GM06990 (cell line): Measurements from ENCODE around the gene NPHS1.

ENCODE experiments used
- DNase-seq: peaks from one replicate; pipeline ENCODE4 v3.0.0-alpha.2; 2011; ENCODE audit not compliant: insufficient read length; ENCODE audit errors: extremely low read depth
- H3K27me3 ChIP-seq: replicated peaks from 2 replicates; pipeline ENCODE4 v1.6.0; 2011; ENCODE audit warnings: low read length; ENCODE audit not compliant: control insufficient read depth, insufficient read depth
- H3K36me3 ChIP-seq: 2 replicates; pipeline ENCODE4 v1.5.1; 2011; ENCODE audit warnings: low read length; ENCODE audit not compliant: control insufficient read depth, insufficient read depth
- H3K4me3 ChIP-seq: replicated peaks from 2 replicates; pipeline ENCODE4 v1.5.1; 2011; ENCODE audit warnings: low read depth, mild to moderate bottlenecking, control low read depth, low read length
- TF ChIP-seq, protein P1 (sequence below): IDR thresholded peaks from 2 replicates; pipeline ENCODE4 v1.5.1; 2011; ENCODE audit warnings: low read length, control low read depth, mild to moderate bottlenecking, inconsistent platforms; ENCODE audit not compliant: insufficient read depth, poor library complexity, severe bottlenecking

The NPHS1 gene

DNA sequence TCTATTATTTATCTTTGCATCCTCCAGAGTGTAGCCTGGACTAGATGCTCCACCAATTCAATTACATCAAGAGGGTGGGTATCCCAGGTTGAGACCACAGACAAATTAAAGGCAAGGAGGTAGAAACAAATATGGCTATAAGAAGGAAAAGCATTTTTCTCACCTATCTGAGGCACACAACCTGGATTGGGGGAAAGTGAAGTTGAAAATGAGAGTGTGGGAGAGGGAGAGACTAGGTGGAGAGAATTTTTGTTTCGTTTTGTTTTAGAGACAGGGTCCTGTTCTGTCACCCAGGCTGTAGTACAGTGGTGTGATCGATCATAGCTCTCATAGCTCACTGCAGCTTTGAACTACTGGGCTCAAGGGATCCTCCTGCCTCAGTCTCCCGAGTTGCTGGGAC is 33.9 kb downstream of the NPHS1 start:
- no peak for DNase-seq
- H3K27me3 ChIP-seq = no peaks in the 10 kb centered on the region; the same call in 1 of the 2 replicates
- H3K4me3 ChIP-seq = no peak overlapping the region
- TF ChIP-seq, protein P1, sequence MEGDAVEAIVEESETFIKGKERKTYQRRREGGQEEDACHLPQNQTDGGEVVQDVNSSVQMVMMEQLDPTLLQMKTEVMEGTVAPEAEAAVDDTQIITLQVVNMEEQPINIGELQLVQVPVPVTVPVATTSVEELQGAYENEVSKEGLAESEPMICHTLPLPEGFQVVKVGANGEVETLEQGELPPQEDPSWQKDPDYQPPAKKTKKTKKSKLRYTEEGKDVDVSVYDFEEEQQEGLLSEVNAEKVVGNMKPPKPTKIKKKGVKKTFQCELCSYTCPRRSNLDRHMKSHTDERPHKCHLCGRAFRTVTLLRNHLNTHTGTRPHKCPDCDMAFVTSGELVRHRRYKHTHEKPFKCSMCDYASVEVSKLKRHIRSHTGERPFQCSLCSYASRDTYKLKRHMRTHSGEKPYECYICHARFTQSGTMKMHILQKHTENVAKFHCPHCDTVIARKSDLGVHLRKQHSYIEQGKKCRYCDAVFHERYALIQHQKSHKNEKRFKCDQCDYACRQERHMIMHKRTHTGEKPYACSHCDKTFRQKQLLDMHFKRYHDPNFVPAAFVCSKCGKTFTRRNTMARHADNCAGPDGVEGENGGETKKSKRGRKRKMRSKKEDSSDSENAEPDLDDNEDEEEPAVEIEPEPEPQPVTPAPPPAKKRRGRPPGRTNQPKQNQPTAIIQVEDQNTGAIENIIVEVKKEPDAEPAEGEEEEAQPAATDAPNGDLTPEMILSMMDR = no peak
- no peaks in the 10 kb centered on the region for H3K36me3 ChIP-seq

DNA sequence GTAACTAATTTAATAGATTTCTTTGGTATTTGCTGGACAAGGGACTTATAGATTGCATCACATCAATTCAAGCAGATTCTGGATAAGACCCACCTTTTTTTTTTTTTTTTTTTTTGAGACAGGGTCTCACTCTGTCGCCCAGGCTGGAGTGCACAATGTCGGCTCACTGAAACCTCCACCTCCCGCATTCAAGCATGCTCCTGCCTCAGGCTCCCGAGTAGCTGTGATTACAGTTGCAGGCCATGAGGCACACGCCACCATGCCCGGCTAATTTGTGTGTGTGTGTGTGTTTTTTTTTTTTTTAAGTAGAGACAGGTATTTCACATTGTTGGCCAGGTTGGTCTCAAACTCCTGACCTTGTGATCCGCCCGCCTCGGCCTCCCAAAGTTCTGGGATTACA is 35.5 kb downstream of the NPHS1 start:
- H3K27me3 ChIP-seq = no peaks in the 10 kb centered on the region; the same call in 1 of the 2 replicates
- H3K36me3 ChIP-seq = no peaks in the 10 kb centered on the region
- DNase-seq = no peak
- TF ChIP-seq, protein P1 = no peak
- no peak overlapping the region for H3K4me3 ChIP-seq

DNA sequence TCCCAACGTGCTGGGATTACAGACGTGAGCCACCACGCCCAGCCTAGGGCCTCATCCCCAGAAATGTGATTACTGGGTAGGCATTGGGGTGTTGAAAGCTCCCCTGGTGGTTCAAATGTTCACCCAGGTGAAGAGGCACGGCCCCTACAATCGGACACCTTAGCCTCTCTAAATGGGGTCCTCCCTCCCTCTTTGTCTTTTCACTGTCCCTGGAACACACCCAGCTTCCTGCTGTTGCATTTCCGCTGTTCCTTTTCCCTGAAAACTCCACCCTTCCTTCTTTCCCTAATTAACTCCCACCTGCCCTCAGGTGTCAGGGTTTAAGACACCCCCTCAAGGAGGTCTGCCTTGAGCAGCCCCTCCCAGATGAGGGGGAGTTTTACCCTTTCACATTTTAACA is 36.0 kb downstream of the NPHS1 start:
- H3K4me3 ChIP-seq = no peak overlapping the region
- no peak for DNase-seq
- no peaks in the 10 kb centered on the region; the same call in 1 of the 2 replicates for H3K27me3 ChIP-seq
- TF ChIP-seq, protein P1 = no peak
- no peaks in the 10 kb centered on the region for H3K36me3 ChIP-seq

DNA sequence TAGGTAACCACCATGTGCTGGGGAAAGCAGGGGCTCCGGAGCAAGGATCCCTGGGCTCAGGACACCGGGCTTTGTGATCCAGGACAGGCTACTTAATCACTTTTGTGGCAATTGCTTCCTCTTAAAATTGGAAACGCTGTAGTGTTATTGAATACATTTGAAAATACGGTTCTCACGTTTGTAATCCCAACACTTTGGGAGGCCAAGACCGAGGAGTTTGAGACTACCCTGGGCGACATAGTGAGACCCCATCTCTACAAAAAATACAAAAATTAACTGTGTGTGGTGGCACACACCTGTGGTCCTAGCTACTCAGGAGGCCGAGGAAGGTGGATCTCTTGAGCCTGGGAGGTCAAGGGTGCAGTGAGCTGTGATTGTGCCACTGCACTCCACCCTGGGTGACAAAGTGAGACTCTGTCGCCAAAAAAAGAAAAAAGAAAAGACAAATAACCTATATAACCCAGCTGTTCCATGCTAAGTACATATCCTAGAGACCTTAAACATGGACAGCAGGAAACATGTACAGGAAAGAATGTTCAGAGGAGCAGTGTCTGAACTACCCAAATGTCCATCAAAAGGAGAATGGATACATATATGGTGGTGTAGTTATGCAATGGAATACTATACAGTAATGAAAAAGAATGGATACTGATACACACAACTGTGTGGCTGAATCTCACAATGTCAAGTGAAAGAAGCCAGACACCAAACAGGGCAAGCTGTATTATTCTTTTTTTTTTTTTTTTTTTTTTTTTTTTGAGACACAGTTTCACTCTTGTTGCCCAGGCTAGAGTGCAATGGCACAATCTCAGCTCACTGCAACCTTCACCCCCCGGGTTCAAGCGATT is 39.0 kb downstream of the NPHS1 start:
- TF ChIP-seq, protein P1 = no peak
- DNase-seq = no peak

DNA sequence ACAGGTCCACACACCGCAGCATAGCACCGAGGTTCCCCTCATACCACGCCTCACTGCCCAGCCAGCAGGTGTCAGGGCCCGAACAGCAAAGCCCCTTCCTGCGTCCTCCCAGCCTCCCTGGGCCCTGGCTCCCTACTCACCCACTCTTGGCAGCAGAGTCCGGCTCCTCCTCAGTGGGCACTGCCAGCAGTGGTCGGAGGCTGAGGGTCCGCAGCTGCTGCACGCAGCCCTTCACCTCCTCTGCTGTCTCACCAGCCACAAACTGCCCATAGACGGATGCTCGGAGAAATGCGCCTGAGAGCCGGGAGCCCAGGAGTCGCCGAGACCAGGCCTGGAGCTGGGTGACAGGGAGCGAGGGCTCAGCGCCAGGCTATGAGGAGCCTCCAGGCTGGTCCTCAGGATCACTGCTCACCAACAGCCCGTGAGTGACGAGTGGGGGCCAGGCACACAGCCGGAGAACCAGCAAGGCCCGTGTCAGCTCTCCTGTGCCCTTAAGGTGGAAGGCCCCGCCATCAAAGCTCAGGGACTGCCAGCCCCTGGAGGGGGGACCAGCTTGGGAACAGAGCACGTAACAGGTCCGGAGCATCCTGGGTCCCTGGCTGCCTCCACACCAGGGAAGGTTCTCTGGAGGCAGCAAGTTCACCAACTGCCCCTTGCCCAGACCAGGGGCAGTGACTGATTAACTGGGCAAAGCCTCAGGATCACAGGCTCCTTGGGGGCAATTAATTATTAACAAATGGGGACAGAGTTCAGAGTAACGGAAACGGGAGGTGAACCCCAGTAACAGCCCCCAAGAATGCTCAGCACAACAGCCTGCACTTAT is 39.9 kb downstream of the NPHS1 start, which contains the start of gene PRODH2:
PRODH2 (minus strand) TSS at position 626 of the 823 bp plus-strand sequence; CDS start at position 586, 40 bp downstream.
- H3K4me3 ChIP-seq = no peak within 1 kb of the TSS
- DNase-seq = no peak
- no peaks in the 10 kb centered on the region; the same call in 1 of the 2 replicates for H3K27me3 ChIP-seq
- no peaks in the 10 kb centered on the region for H3K36me3 ChIP-seq
- TF ChIP-seq, protein P1 = no peak

More for the DNA sequence above, 39.0 kb downstream of the NPHS1 start:
- Histone ChIP-seq H3K4me3 (no peak overlapping the region), H3K36me3 (no peaks in the 10 kb centered on the region), H3K27me3 (no peaks in the 10 kb centered on the region)
